Measurements from ENCODE around the gene NAP1L4.
"Not testable (repeated sequence)": the region's sequence is repeated elsewhere in the genome, so short reads cannot be mapped to it uniquely, and the experiment has no call there.

The NAP1L4 gene

GRCh38 chr11:2954263-2954662 is 37.9 kb downstream of the NAP1L4 start:
- no peak for DNase-seq

- DNase-seq = no peak
These were observed 39.8 kb downstream of the NAP1L4 start for GRCh38 chr11:2952290-2952689.

DNA sequence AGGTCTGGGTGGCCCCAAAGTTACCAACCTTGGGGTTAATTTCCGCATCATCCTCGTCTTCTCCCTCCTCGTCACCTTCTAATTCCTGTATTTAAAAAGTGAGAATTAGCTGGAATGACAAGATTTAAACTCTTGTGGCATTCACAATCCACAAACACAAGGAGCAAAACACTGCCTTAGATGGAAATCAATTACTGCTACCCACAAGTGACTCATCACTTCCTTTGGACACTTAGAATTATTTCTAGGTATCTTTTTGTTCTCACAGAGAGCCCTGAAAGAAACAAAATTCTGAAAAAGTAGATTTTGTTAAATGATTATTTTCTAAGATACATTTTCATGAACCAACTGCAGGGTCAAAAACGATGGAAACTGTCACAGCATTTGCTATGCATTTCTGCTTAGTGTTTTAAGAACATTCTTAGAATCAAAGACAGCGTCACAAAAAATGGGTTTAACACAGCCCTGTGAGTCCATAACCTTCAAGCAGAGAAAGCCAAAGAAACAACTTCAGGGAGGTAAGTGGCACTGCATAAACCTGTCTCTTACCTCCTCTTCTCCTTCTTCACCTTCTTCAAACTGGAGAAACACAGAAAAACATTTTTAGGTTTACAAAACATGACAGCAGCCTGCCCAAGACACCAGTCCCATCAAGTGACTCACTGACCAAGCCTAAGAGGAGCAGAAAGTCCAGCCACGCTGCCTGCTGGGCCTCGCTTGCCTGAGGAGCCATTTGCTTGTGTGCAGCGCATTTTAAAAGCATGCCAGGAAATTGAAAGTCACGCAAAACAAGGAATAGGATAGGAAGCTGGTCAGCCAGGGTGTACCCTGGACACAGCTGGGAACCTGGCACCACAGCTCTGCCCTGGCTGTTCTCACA is 40.7 kb downstream of the NAP1L4 start:
- DNase-seq = no peak

DNA sequence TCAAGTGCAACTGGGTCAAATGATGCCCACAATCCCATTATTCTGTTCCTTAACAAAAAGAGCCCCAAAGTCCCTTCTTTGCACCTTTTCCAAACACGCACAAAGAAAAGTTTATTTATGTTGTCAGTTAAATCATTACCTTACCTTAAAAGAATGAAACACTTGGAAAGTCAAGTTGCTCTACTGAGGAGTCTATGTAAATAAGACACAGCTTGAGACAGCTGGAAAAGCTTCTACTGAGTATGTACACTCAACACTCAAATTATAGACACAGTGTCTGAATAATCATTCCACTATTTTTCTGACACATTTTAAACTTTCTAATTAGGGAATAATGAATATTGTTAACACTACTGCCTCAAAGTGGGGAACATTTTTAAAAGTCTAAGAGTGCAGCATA is 41.3 kb downstream of the NAP1L4 start:
- no peak for DNase-seq

DNA sequence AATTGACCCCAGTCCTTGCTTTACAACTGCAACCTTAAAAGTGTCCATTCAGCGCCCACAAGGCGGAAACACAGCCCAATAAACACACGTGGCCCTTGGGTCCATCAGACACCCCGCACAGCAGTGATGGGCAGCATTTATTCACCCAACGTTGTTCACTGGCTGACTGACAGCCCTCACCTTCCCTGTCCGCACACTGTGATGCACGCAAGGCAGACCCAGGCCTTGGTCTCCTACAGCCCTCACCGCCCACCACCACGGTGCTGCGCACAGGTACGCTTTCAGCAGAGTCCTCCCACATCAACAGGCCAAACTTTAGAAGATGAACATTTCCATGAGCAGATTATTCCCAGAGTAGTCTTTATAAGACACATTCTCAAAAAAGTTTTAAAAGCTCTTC is 42.2 kb downstream of the NAP1L4 start:
- no peak for DNase-seq

- DNase-seq = no peak
These were observed 44.4 kb downstream of the NAP1L4 start for GRCh38 chr11:2947744-2948143.

DNA sequence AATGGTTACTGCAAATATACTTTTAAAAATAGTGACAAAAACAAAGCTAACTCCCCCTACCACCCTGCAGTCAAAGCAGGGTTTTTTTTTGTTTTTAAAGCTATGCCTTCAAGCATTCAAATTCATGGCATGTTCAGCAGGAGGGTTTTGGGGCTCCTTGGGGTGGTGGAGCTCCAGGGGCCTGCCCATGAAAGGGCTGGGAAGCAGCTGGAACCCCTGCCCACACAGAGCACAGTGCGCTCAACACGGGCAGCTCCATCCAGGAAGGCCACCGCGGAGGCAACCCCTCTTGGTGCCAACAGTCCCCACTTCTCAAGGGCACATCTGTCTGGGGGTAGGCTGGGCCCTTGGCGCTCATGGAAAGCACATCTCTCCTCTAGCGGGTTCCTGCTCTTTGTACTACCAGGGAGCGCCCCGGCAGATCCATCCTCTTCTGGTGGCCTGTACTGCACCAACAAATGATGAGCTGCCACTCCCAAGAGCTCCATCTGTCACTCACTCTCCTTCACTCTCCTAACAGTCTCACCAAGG is 46.3 kb downstream of the NAP1L4 start:
- no peak for DNase-seq

DNA sequence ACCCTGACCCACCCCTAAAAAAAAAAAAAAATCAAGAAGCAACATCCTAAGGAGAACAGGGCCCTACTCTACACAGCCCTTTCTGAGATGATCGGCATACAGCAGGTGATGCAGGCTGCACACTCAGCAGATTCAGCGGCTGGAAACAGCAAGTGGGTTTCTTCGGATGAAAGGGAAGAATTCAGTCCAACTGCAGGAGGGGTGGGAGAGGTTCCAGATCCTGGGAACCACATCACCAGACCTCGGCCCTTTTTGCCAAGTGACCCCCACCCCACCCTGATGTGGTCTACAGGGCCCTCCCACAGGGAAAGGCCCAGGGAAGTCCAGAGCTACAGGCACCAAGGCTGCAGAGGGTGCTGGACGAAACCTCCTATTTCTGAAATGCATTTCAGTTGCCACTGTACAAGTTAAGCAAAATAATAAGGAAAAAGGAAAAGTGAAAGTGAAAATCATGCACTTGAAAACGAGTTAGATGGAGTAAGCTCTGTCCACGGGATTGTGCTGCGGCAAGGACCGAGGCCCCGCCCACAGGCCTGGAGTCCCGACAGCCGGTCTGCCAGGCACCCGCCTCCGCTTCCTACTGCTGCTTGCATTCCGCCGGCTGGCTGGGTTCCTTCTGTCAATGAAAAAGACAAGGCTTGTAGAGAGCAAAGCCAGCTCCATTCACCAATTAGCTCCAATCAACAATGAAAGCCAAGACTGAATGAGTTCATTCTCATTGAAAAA is 46.9 kb downstream of the NAP1L4 start:
- no peak for DNase-seq

DNA sequence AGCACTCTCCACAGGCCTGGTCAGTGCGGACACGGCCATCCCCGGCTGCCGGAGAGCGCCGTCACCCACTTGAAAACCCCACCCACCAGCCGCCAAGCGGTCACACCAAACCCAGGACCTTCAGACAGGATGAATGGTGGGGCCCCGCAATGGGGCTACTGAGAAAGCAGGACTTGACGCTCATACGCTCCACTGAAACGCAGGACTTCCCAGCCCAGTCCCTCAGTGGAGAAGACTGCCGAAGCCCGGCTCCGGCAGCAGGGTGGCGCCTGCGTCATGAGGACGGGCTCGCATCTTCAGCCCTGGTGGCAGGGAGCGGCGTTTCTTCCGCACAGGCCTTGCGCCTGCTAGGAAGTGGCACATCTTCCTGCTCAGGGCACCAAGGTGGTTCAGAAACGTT is 47.6 kb downstream of the NAP1L4 start:
- no peak for DNase-seq

DNA sequence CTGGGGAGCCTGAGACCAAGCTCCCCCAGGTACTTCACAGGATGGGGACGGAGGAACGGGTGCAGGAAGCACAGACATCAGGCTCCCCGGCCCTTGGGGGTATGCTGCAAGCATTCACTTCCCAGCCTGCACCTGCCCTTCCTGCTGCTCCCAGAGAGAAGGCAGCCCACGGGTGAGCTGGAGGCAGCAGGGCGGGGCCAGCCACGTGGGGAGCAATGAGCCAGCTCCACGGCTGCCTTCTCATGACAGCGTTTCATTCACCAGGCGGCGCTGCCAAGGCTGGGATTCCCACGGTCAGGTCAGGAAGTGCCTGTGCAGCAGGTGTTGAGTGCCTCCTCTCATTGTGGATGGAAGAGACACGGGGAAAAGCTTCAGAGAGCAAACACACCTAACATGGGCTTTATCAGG is 48.4 kb downstream of the NAP1L4 start:
- no peak for DNase-seq

- DNase-seq = no peak
These were observed 49.0 kb downstream of the NAP1L4 start for GRCh38 chr11:2942872-2943710.

- DNase-seq = no peak
These were observed 49.7 kb downstream of the NAP1L4 start for GRCh38 chr11:2942447-2942846.

GRCh38 chr11:2940921-2941821 is 51.0 kb downstream of the NAP1L4 start:
- DNase-seq = no peak

GRCh38 chr11:2940147-2940920 is 51.8 kb downstream of the NAP1L4 start:
- DNase-seq = no peak

DNA sequence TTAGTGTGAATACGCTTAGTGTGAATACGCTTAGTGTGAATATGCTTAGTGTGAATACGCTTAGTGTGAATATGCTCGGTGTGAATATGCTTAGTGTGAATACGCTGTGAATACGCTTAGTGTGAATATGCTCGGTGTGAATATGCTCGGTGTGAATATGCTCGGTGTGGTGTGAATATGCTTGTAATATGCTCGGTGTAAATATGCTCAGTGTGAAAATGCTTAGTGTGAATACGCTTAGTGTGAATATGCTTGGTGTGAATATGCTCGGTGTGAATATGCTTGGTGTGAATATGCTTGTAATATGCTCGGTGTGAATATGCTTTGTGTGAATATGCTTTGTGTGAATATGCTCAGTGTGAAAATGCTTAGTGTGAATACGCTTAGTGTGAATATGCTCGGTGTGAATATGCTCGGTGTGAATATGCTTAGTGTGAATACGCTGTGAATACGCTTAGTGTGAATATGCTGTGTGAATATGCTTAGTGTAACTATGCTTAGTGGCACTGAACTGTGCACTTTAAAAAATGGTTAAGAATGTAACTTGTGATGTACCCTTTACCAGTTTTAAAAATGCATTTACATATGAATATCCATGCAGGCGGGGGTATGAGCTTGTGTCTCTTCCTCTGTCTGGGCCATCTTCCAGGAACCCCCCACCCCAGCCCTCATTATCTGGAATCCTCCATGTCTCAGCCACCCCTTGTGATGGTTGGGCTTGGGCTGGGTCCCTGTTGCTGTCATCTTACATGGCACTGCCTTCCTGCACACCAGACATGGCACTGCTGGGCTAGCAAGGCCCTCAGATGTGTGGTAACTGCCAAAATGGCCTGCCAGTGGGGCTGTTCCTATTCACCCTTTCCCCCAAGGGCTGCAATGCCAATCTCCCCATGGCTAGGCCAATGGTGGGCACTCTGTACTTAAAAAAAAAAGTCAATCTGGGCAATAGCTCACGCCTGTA is 53.4 kb downstream of the NAP1L4 start:
- DNase-seq = not testable (repeated sequence)

DNA sequence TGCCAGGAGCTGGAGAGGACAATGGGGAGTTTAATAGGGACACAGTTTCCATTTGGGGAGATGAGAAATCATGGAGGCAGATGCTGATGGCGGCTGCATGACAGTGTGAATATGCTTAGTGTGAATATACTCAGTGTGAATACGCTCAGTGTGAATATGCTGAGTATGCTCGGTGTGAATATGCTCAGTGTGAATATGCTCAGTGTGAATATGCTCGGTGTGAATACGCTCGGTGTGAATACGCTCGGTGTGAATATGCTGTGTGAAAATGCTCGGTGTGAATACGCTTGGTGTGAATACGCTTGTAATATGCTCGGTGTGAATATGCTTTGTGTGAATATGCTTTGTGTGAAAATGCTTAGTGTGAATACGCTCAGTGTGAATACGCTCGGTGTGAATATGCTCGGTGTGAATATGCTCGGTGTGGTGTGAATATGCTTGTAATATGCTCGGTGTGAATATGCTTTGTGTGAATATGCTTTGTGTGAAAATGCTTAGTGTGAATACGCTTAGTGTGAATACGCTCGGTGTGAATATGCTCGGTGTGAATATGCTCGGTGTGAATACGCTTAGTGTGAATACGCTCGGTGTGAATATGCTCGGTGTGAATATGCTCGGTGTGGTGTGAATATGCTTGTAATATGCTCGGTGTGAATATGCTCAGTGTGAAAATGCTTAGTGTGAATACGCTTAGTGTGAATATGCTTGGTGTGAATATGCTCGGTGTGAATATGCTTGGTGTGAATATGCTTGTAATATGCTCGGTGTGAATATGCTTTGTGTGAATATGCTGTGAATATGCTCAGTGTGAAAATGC is 54.3 kb downstream of the NAP1L4 start:
- not testable (repeated sequence) for DNase-seq

DNA sequence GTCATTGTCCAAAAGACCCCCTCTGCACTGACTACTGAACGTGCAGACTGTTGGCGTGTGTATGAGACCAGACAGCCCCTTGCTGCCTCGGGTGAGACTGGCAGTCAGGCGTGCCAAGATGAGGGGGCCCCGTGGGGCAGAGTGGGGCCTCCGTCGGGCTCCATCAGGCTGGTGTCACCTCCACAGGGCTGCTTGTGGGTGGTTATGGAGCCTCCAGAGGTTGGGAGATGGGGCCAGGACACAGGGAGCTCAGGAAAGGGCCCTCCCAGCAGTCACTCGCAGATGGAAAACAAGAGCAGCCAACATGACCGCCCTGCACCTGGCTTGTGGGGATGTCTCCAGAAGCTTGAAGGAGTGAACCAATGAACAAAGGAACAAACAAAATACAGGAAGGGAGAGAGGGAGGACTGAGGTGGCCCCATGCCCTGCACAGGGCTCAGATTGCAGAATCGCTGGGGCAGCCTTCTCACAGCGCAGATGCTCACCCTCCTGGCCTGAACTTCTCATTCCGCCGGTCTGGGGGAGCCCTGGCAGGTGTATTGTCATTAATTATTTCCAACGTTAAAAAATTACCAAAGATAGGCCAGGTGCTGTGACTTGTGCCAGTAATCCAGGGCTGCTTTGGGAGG is 57.4 kb downstream of the NAP1L4 start:
- no peak for DNase-seq

- no peak for DNase-seq
These were observed 58.0 kb downstream of the NAP1L4 start for GRCh38 chr11:2934021-2934550.
